ENCODE results near the gene HMOX2. TPM values are rescaled to one million over a fixed set of nuclear protein-coding genes. Genes with fewer than 3 reads are reported as not detected.

Gene HMOX2
- total RNA-seq, 1 experiment from 2014 or later: 42.6 TPM

DNA sequence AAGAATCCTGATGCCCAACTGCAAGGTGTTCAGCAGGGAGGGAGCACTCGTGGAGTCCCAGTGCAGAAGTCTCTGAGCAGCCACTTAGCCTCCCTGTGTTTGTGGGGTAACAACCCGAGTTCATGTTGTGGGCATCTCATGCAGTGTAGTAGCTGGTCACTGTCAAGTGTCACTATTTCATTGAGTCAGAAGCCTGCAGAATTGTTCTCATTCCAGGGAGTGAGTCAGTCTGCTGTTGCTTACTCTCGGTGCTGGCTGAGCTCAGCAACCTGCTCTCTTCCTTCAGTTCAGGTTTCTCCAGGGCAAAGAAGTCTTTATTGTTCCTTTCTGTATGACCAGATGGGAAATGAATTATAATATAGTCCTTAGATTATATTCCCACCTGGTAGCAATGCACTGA lies 24.1 kb downstream of the HMOX2 start (continued):
- TF ChIP-seq NR1H2 (CRISPR knock-in tag; IDR thresholded peaks at IDR 0.05) (no peak), GABPB1 (CRISPR knock-in tag; IDR thresholded peaks at IDR 0.05) (no peak), HMGXB4 (CRISPR knock-in tag; IDR thresholded peaks at IDR 0.05) (no peak), MAX (CRISPR knock-in tag; IDR thresholded peaks at IDR 0.05) (no peak), ZNF532 (CRISPR knock-in tag; IDR thresholded peaks at IDR 0.05; ENCODE audit: borderline replicate concordance) (no peak)

DNA sequence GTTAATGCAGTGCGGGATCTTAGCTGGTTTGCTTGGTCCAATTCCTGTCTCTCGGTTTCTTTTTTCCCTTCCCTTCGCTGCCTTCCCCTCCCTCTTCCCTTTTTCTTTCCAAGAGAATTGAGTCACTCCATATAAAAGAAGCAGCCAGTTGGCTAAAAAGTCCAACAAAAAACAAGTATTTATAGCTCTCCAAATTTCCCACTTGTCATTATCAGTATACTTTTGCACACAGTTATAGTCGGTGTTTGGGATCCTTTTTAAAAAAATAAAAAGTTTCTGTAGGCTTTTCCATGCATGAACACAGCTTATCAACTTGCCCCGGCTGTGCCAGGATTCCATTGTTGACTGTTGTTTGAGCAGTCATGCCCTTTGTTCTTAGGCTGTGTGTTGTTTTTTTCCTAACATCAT lies 24.9 kb downstream of the HMOX2 start:
- POLR2A ChIA-PET: no interaction called here
- ATAC-seq (no peak), DNase-seq (ENCODE audit: low spot score) (no peak)

More for the DNA sequence above, 24.9 kb downstream of the HMOX2 start:
- Mint-ChIP-seq H3K27ac (no peak overlapping the region), H3K4me1 (peaks cover 23% of the 10 kb centered on the region), H3K4me3 (no peak overlapping the region), H3K9me3 (no peaks in the 10 kb centered on the region), H3K36me3 (no peaks in the 10 kb centered on the region), H3K27me3 (ENCODE audit: low read depth) (no peaks in the 10 kb centered on the region; the same call in 1 of the 2 replicates)
- CTCF ChIA-PET: interaction anchor here (1.0 to 3.4 kb wide), 12 partner anchors 10 to 182 kb away, joined by 3 to 13 read pairs (median 5); no protein-coding TSS in a partner anchor
- TF ChIP-seq SOX15 (CRISPR knock-in tag; IDR thresholded peaks at IDR 0.05) (no peak), SP1 (CRISPR knock-in tag; conservative IDR thresholded peaks at IDR 0.05) (no peak), HMGXB4 (CRISPR knock-in tag; IDR thresholded peaks at IDR 0.05) (no peak), ZNF671 (CRISPR knock-in tag; IDR thresholded peaks at IDR 0.05) (no peak), TEAD4 (CRISPR knock-in tag; IDR thresholded peaks at IDR 0.05) (no peak), ZNF416 (CRISPR knock-in tag; IDR thresholded peaks at IDR 0.05) (no peak), CREB1 (CRISPR knock-in tag; IDR thresholded peaks at IDR 0.05) (no peak), JAZF1 (CRISPR knock-in tag; IDR thresholded peaks at IDR 0.05) (no peak), TCF7 (CRISPR knock-in tag; IDR thresholded peaks at IDR 0.05; ENCODE audit: low read depth) (no peak), ELF4 (CRISPR knock-in tag; IDR thresholded peaks at IDR 0.05; ENCODE audit: low read depth) (no peak), ZNF121 (CRISPR knock-in tag; IDR thresholded peaks at IDR 0.05) (no peak), RELA (CRISPR knock-in tag; IDR thresholded peaks at IDR 0.05; ENCODE audit: borderline replicate concordance) (no peak)
- TF ChIP-seq, protein P1, sequence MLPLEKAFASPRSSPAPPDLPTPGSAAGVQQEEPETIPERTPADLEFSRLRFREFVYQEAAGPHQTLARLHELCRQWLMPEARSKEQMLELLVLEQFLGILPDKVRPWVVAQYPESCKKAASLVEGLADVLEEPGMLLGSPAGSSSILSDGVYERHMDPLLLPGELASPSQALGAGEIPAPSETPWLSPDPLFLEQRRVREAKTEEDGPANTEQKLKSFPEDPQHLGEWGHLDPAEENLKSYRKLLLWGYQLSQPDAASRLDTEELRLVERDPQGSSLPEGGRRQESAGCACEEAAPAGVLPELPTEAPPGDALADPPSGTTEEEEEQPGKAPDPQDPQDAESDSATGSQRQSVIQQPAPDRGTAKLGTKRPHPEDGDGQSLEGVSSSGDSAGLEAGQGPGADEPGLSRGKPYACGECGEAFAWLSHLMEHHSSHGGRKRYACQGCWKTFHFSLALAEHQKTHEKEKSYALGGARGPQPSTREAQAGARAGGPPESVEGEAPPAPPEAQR (CRISPR knock-in tag; IDR thresholded peaks at IDR 0.05): no peak
- TF ChIP-seq, protein P2, sequence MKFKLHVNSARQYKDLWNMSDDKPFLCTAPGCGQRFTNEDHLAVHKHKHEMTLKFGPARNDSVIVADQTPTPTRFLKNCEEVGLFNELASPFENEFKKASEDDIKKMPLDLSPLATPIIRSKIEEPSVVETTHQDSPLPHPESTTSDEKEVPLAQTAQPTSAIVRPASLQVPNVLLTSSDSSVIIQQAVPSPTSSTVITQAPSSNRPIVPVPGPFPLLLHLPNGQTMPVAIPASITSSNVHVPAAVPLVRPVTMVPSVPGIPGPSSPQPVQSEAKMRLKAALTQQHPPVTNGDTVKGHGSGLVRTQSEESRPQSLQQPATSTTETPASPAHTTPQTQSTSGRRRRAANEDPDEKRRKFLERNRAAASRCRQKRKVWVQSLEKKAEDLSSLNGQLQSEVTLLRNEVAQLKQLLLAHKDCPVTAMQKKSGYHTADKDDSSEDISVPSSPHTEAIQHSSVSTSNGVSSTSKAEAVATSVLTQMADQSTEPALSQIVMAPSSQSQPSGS (CRISPR knock-in tag; IDR thresholded peaks at IDR 0.05; ENCODE audit: borderline replicate concordance, low read depth): no peak

Measured in WTC11 (cell line).